H1 (cell line): ENCODE measurements around the gene GZMM. TPM values are rescaled to one million over a fixed set of nuclear protein-coding genes. Genes with fewer than 3 reads are reported as not detected.

ENCODE experiments used
- CTBP2 ChIP-seq: IDR thresholded peaks from 2 replicates; pipeline ENCODE4 v1.7.0; 2011; ENCODE audit warnings: borderline replicate concordance, mild to moderate bottlenecking, moderate library complexity, mixed read lengths, low read length; ENCODE audit not compliant: insufficient read depth, insufficient read length
- EP300 ChIP-seq, 2 experiments: IDR thresholded peaks; 1 replicate in 1 of 2; 2 replicates in 1 of 2; pipeline ENCODE4 v1.6.1; 2011 to 2012; ENCODE audit warnings: low read depth in 2 of 2, low read length in 2 of 2, mild to moderate bottlenecking in 2 of 2, borderline replicate concordance in 1 of 2, inconsistent platforms in 1 of 2, moderate library complexity in 1 of 2
- NANOG ChIP-seq: IDR thresholded peaks from 2 replicates; pipeline ENCODE4 v1.6.1; 2011; ENCODE audit warnings: low read length, low read depth, mild to moderate bottlenecking, inconsistent platforms; ENCODE audit not compliant: insufficient read depth, poor library complexity, severe bottlenecking
- SIN3A ChIP-seq, 2 experiments: IDR thresholded peaks in 1 of 2; conservative IDR thresholded peaks in 1 of 2; 2 replicates each; pipeline ENCODE4 v1.6.1; 2011 to 2012; ENCODE audit warnings: low read length in 2 of 2, improper control_type of control experiment in 1 of 2, low read depth in 1 of 2, mild to moderate bottlenecking in 1 of 2
- polyA plus RNA-seq, 7 experiments: library from polyadenylated mRNA; depleted of rRNA in 3 of 7; stranded (reverse) in 5 of 7; unstranded in 2 of 7; fragments of >200 nt in 5 of 7; fragments of 200-250 nt in 2 of 7; gene quantifications; 1 replicate in 5 of 7; 2 replicates in 1 of 7; 4 replicates in 1 of 7; pipeline versions ENCODE4 v1.2.1 to v1.2.3, GENCODE V29; 2011 to 2013; ENCODE audit warnings: missing spikeins in 2 of 7, mixed read lengths in 2 of 7
- total RNA-seq: library from RNA; stranded (reverse); fragmentation: NEBNext Ultra II Directional; extraction: Animal tissue kit (Norgen Biotek cat#: 25700); gene quantifications from 2 replicates; pipeline ENCODE4 v1.2.1, GENCODE V29; 2021

GZMM gene
- total and polyA plus RNA-seq, 2 of the 8 experiments (the other 6 are each of a cell fraction or from before 2014, with no cell fraction given) = 0.09 to 0.32 TPM

GRCh38 chr19:498511-498891 lies 45.4 kb upstream of the GZMM start (continued):
- TF ChIP-seq EP300 (IDR thresholded peaks at IDR 0.05; ENCODE audit: borderline replicate concordance in 1 of 2, low read depth in 2 of 2, low read length in 2 of 2) (no peak), CTBP2 (no peak), SIN3A (conservative IDR thresholded peaks at IDR 0.05 in 1 of 2, IDR thresholded peaks at IDR 0.05 in 1 of 2; ENCODE audit: low read depth in 1 of 2, low read length in 2 of 2) (no peak), NANOG (no peak)
